Uterus (tissue), 4 donors: ENCODE data around the gene MED23. TPM values are rescaled to one million over a fixed set of nuclear protein-coding genes. Genes with fewer than 3 reads are reported as not detected.

Experiments
- DNase-seq, 2 donors: peaks; one replicate each; pipeline ENCODE4 v3.0.0-alpha.2; 2019 to 2020
- H3K27ac ChIP-seq, 2 donors: fragments of 200-600 bp; sonication (generic); 1 replicate in 1 of 2; 2 replicates in 1 of 2; pipeline ENCODE4 v1.5.1; 2016 to 2018
- H3K27me3 ChIP-seq, 2 donors: fragments of 200-600 bp; sonication (generic); one replicate each; pipeline ENCODE4 v1.5.1; 2018 to 2019; ENCODE audit warnings: control low read depth in 1 of 2
- H3K36me3 ChIP-seq, 2 donors: fragments of 200-600 bp; sonication (generic); one replicate each; pipeline ENCODE4 v1.5.1; 2019; ENCODE audit warnings: control low read depth in 1 of 2
- H3K4me1 ChIP-seq, 2 donors: fragments of 200-600 bp; sonication (generic); one replicate each; pipeline ENCODE4 v1.5.1; 2018 to 2019; ENCODE audit warnings: control low read depth in 1 of 2
- H3K4me3 ChIP-seq, 2 donors: fragments of 200-600 bp; sonication (generic); 1 replicate in 1 of 2; 2 replicates in 1 of 2; pipeline ENCODE4 v1.5.1; 2018 to 2019; ENCODE audit warnings: mild to moderate bottlenecking in 1 of 2
- H3K9me3 ChIP-seq, 2 donors: fragments of 200-600 bp; sonication (generic); one replicate each; pipeline ENCODE4 v1.5.1; 2019; ENCODE audit warnings: control low read depth in 1 of 2
- CTCF ChIP-seq, 4 experiments: fragments of 200-600 bp in 2 of 4; fragments of 450-650 bp in 2 of 4; sonication (generic) in 2 of 4; IDR thresholded peaks; one replicate each; pipeline ENCODE4 v1.5.1; 2016 to 2019; ENCODE audit warnings: antibody characterized with exemption in 4 of 4, mild to moderate bottlenecking in 2 of 4, moderate library complexity in 1 of 4
- POLR2A ChIP-seq, 2 donors: fragments of 450-650 bp; IDR thresholded peaks; one replicate each; pipeline ENCODE4 v1.6.1; 2016; ENCODE audit warnings: antibody characterized with exemption in 2 of 2, mild to moderate bottlenecking in 1 of 2, moderate library complexity in 1 of 2
- intact Hi-C: fragments of 100-400 bp; cut with DNase I; formaldehyde crosslinking; loops from one replicate; pipeline ENCODE4 v1.15.1; 2023; ENCODE audit warnings: low total_unique reads
- total RNA-seq, 4 donors: library from RNA; depleted of rRNA in 3 of 4; stranded (reverse); fragments of >200 nt in 3 of 4; gene quantifications; one replicate each; pipeline versions ENCODE4 v1.1.0 to v1.2.4, GENCODE V29; 2014 to 2023
- donor health status: DM: yes; HTN: yes; CAD: no.

MED23 gene
- total RNA-seq, 4 donors from 2014 or later = 22.0 to 68.8 (median 35.9) TPM

- no peak for TF ChIP-seq CTCF (IDR thresholded peaks at IDR 0.05)
- TF ChIP-seq POLR2A (IDR thresholded peaks at IDR 0.05) = no peak
- H3K36me3 ChIP-seq = no peaks in the 10 kb centered on the region
- no peaks in the 10 kb centered on the region for H3K9me3 ChIP-seq
- H3K4me3 ChIP-seq = no peak overlapping the region
- H3K27ac ChIP-seq = no peak overlapping the region
- intact Hi-C loops = no loop called here
- DNase-seq = no peak
- H3K4me1 ChIP-seq = no peaks in the 10 kb centered on the region
- H3K27me3 ChIP-seq = no peaks in the 10 kb centered on the region
Measured at GRCh38 chr6:131658287-131658686, 30.2 kb upstream of the MED23 start.

GRCh38 chr6:131657630-131658111, 29.6 kb upstream of the MED23 start:
- Histone ChIP-seq H3K4me1 (no peaks in the 10 kb centered on the region), H3K4me3 (no peak overlapping the region), H3K36me3 (no peaks in the 10 kb centered on the region), H3K9me3 (no peaks in the 10 kb centered on the region), H3K27me3 (no peaks in the 10 kb centered on the region), H3K27ac (no peak overlapping the region)
- TF ChIP-seq POLR2A (IDR thresholded peaks at IDR 0.05) (no peak), CTCF (IDR thresholded peaks at IDR 0.05) (no peak)
- DNase-seq = no peak
- intact Hi-C loops = no loop called here

- Histone ChIP-seq H3K36me3 (no peaks in the 10 kb centered on the region), H3K4me1 (no peaks in the 10 kb centered on the region), H3K27ac (no peak overlapping the region), H3K4me3 (no peak overlapping the region), H3K9me3 (no peaks in the 10 kb centered on the region), H3K27me3 (no peaks in the 10 kb centered on the region)
- TF ChIP-seq POLR2A (IDR thresholded peaks at IDR 0.05) (no peak), CTCF (IDR thresholded peaks at IDR 0.05) (no peak)
- intact Hi-C loops = no loop called here
- DNase-seq = no peak
Measured at GRCh38 chr6:131657222-131657621, 29.2 kb upstream of the MED23 start.

- TF ChIP-seq POLR2A (IDR thresholded peaks at IDR 0.05) (no peak), CTCF (IDR thresholded peaks at IDR 0.05) (no peak)
- H3K4me1 ChIP-seq = no peaks in the 10 kb centered on the region
- no peak overlapping the region for H3K4me3 ChIP-seq
- H3K27ac ChIP-seq = no peak overlapping the region
- intact Hi-C loops = no loop called here
- no peak for DNase-seq
- no peaks in the 10 kb centered on the region for H3K9me3 ChIP-seq
- H3K36me3 ChIP-seq = no peaks in the 10 kb centered on the region
- H3K27me3 ChIP-seq = no peaks in the 10 kb centered on the region
Measured at GRCh38 chr6:131656667-131657066, 28.6 kb upstream of the MED23 start.

- H3K9me3 ChIP-seq = no peaks in the 10 kb centered on the region
Measured at GRCh38 chr6:131655951-131656350, 27.9 kb upstream of the MED23 start.

More at GRCh38 chr6:131655951-131656350, 27.9 kb upstream of the MED23 start:
- no peak for DNase-seq
- no peak overlapping the region for H3K27ac ChIP-seq
- H3K27me3 ChIP-seq = no peaks in the 10 kb centered on the region
- H3K4me3 ChIP-seq = no peak overlapping the region
- intact Hi-C loops = no loop called here
- no peak for TF ChIP-seq CTCF (IDR thresholded peaks at IDR 0.05)
- H3K36me3 ChIP-seq = no peaks in the 10 kb centered on the region
- no peaks in the 10 kb centered on the region for H3K4me1 ChIP-seq
